Measurements from ENCODE around the gene EI24.

DNA sequence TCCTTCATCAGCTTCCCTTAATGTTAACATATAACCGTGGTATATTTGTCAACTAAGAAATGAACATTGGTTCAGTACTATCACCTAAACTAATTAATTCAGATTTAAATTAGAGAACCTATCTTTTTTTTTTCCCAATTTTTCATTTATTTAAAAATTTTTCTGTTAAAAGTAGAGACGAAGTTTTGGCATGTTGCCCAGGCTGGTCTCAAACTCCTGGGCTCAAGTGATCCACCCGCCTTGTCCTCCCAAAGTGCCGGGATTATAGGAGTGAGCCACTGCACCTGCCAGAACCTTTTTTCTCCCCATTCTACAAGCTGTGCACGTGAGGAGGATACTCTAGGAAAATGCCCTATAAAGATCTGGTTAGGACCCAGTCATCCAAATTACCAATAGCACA, 3.6 kb downstream of the EI24 start:
- TF ChIP-seq, protein P1, sequence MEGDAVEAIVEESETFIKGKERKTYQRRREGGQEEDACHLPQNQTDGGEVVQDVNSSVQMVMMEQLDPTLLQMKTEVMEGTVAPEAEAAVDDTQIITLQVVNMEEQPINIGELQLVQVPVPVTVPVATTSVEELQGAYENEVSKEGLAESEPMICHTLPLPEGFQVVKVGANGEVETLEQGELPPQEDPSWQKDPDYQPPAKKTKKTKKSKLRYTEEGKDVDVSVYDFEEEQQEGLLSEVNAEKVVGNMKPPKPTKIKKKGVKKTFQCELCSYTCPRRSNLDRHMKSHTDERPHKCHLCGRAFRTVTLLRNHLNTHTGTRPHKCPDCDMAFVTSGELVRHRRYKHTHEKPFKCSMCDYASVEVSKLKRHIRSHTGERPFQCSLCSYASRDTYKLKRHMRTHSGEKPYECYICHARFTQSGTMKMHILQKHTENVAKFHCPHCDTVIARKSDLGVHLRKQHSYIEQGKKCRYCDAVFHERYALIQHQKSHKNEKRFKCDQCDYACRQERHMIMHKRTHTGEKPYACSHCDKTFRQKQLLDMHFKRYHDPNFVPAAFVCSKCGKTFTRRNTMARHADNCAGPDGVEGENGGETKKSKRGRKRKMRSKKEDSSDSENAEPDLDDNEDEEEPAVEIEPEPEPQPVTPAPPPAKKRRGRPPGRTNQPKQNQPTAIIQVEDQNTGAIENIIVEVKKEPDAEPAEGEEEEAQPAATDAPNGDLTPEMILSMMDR (conservative IDR thresholded peaks at IDR 0.05; ENCODE audit: low read length) = no peak
- no peak for TF ChIP-seq EZH2phosphoT487 (IDR thresholded peaks at IDR 0.05; ENCODE audit: borderline replicate concordance)

All from Loucy (cell line).